Endothelial cell of umbilical vein (primary cell): Measurements from ENCODE around the gene PRPF8. TPM values are rescaled to one million over a fixed set of nuclear protein-coding genes. Genes with fewer than 3 reads are reported as not detected.

Experiments
- BruUV-seq: library from RNA; stranded (reverse); fragments of 400-500 nt; replicated peaks from 2 replicates; lab custom pipeline; 2021; lab: Mats Ljungman, UMichigan
- CTCF ChIA-PET: fragments of 300-600, 350-600 bp; sonication (Branson Sonifier 250); formaldehyde crosslinking; loops from one replicate; lab custom pipeline; 2021; ENCODE audit warnings: antibody characterized with exemption, inconsistent platforms; lab: Charles Lee
- POLR2A ChIA-PET: fragments of 300-600, 350-600 bp; sonication (Branson Sonifier 250); formaldehyde crosslinking; loops from one replicate; lab custom pipeline; 2021; ENCODE audit warnings: antibody characterized with exemption, inconsistent platforms; lab: Charles Lee
- DNase-seq: peaks from one replicate; pipeline ENCODE4 v3.0.0-alpha.2; 2011; ENCODE audit warnings: low read depth, low spot score
- FAIRE-seq: peaks from 2 replicates; lab custom pipeline; 2011; peaks lifted over from hg19 to GRCh38; lab: Jason Lieb, UNC
- H2AFZ ChIP-seq: 2 replicates; pipeline ENCODE4 v1.6.0; 2012; ENCODE audit warnings: low read depth, low read length, control low read depth, inconsistent platforms
- H3K27ac ChIP-seq: 2 replicates; pipeline ENCODE4 v1.5.1; 2011; ENCODE audit warnings: low read depth, mild to moderate bottlenecking, control low read depth, low read length, moderate library complexity; ENCODE audit not compliant: insufficient read depth
- H3K27me3 ChIP-seq, 2 experiments: 2 replicates each; pipeline versions ENCODE4 v1.6.0 to v1.6.1; 2011; ENCODE audit warnings: low read length in 2 of 2, mixed read lengths in 1 of 2; ENCODE audit not compliant: control insufficient read depth in 2 of 2, insufficient read depth in 2 of 2
- H3K36me3 ChIP-seq, 2 experiments: 2 replicates in 1 of 2; 3 replicates in 1 of 2; pipeline ENCODE4 v1.5.1; 2011; ENCODE audit warnings: low read length in 2 of 2, mild to moderate bottlenecking in 1 of 2, moderate library complexity in 1 of 2; ENCODE audit not compliant: control insufficient read depth in 2 of 2, insufficient read depth in 2 of 2; ENCODE audit errors: extremely low read depth in 1 of 2
- H3K4me1 ChIP-seq: 3 replicates; pipeline ENCODE4 v1.5.1; 2011; ENCODE audit warnings: mild to moderate bottlenecking, low read length; ENCODE audit not compliant: control insufficient read depth, insufficient read depth; ENCODE audit errors: extremely low read depth
- H3K4me2 ChIP-seq: 2 replicates; pipeline ENCODE4 v1.6.1; 2011; ENCODE audit warnings: low read length, control low read depth, mixed read lengths; ENCODE audit not compliant: insufficient read depth
- H3K4me3 ChIP-seq, 3 experiments: fragments of 200-600 bp in 1 of 3; sonication (generic), shearing (Covaris generic) in 1 of 3; replicated peaks in 1 of 3; 2 replicates each; pipeline ENCODE4 v1.5.1; 2011 to 2016; ENCODE audit warnings: control low read depth in 3 of 3, low read length in 3 of 3, mild to moderate bottlenecking in 2 of 3, inconsistent platforms in 1 of 3, low read depth in 1 of 3, moderate library complexity in 1 of 3; ENCODE audit not compliant: insufficient read depth in 1 of 3
- H3K79me2 ChIP-seq: 2 replicates; pipeline ENCODE4 v1.6.0; 2012; ENCODE audit warnings: low read length, inconsistent platforms; ENCODE audit not compliant: control insufficient read depth, insufficient read depth
- H3K9ac ChIP-seq: replicated peaks from 2 replicates; pipeline ENCODE3; 2011; ENCODE audit warnings: low read length, control low read depth; ENCODE audit not compliant: insufficient read depth; ENCODE audit errors: extremely low read depth
- H3K9me1 ChIP-seq: replicated peaks from 3 replicates; pipeline ENCODE4 v1.6.0; 2011; ENCODE audit warnings: mild to moderate bottlenecking, low read length; ENCODE audit not compliant: control insufficient read depth, insufficient read depth; ENCODE audit errors: extremely low read depth
- H3K9me3 ChIP-seq: replicated peaks from 2 replicates; pipeline ENCODE4 v1.5.1; 2012; ENCODE audit warnings: low read length, inconsistent platforms; ENCODE audit not compliant: control insufficient read depth, insufficient read depth
- H4K20me1 ChIP-seq: replicated peaks from 2 replicates; pipeline ENCODE3; 2011; ENCODE audit warnings: mild to moderate bottlenecking, low read length; ENCODE audit not compliant: control insufficient read depth, insufficient read depth; ENCODE audit errors: extremely low read depth
- EZH2 ChIP-seq: IDR thresholded peaks from 2 replicates; pipeline ENCODE4 v1.6.1; 2012; ENCODE audit warnings: borderline replicate concordance, low read depth, mild to moderate bottlenecking, moderate library complexity, low read length, inconsistent platforms; ENCODE audit not compliant: severe bottlenecking
- FOS ChIP-seq: IDR thresholded peaks from 2 replicates; pipeline ENCODE4 v1.6.1; 2011; ENCODE audit warnings: mild to moderate bottlenecking, low read length, moderate library complexity, borderline replicate concordance; ENCODE audit not compliant: insufficient read depth
- GATA2 ChIP-seq: IDR thresholded peaks from 2 replicates; pipeline ENCODE4 v1.7.0; 2011; ENCODE audit warnings: low read depth, mild to moderate bottlenecking, moderate library complexity, mixed read lengths, low read length; ENCODE audit not compliant: insufficient read length, insufficient read depth
- JUN ChIP-seq: IDR thresholded peaks from 2 replicates; pipeline ENCODE4 v1.6.1; 2011; ENCODE audit warnings: borderline replicate concordance, low read depth; ENCODE audit not compliant: insufficient read length, insufficient read depth
- MYC ChIP-seq: IDR thresholded peaks from one replicate; pipeline ENCODE4 v1.6.1; 2011; ENCODE audit warnings: mild to moderate bottlenecking, low read depth, low read length
- POLR2A ChIP-seq: IDR thresholded peaks from 2 replicates; pipeline ENCODE4 v1.6.1; 2012; ENCODE audit warnings: low read depth, mild to moderate bottlenecking, control low read depth, low read length
- POLR2AphosphoS5 ChIP-seq: IDR thresholded peaks from 2 replicates; pipeline ENCODE4 v1.6.1; 2012; ENCODE audit warnings: low read depth, mild to moderate bottlenecking, control low read depth, low read length, moderate library complexity; ENCODE audit not compliant: insufficient read depth
- dilution Hi-C: fragments of 300-500 bp; cut with MboI; formaldehyde crosslinking; loops from one replicate; pipeline ENCODE4 v1.15.0; 2019; ENCODE audit warnings: low sequenced_read_pairs; ENCODE audit not compliant: extremely low pct_ligation_motif_present
- intact Hi-C: fragments of 100-400 bp; cut with micrococcal nuclease; formaldehyde crosslinking; loops from one replicate; pipeline ENCODE4 v1.10.0; 2022
- polyA plus RNA-seq, 4 experiments: library from polyadenylated mRNA; depleted of rRNA in 3 of 4; stranded (reverse) in 3 of 4; unstranded in 1 of 4; fragments of >200 nt; gene quantifications; 2 replicates each; pipeline versions ENCODE4 v1.2.1 to v1.2.3, GENCODE V29; 2011 to 2012; ENCODE audit warnings: missing spikeins in 1 of 4
- total RNA-seq: library from RNA; stranded (reverse); gene quantifications from 2 replicates; pipeline ENCODE4 v1.2.3, GENCODE V29; 2021
- TF ChIP-seq, protein P1 (sequence below): IDR thresholded peaks from 2 replicates; pipeline ENCODE4 v1.6.1; 2011; ENCODE audit not compliant: insufficient read depth, insufficient read length
- TF ChIP-seq, protein P2 (sequence below), 2 donors: IDR thresholded peaks; 1 replicate in 1 of 2; 2 replicates in 1 of 2; pipeline ENCODE4 v1.5.1; 2011; ENCODE audit warnings: low read length in 2 of 2, mild to moderate bottlenecking in 2 of 2, moderate library complexity in 2 of 2, control low read depth in 1 of 2, inconsistent platforms in 1 of 2, low read depth in 1 of 2; ENCODE audit not compliant: insufficient read depth in 1 of 2; ENCODE audit errors: extremely low read depth in 1 of 2

The PRPF8 gene
- total and polyA plus RNA-seq, 2 donors (not counting 3 experiments of a cell fraction or from before 2014, with no cell fraction given): 215 to 301 TPM

GRCh38 chr17:1658100-1658499 lies 26.6 kb downstream of the PRPF8 start:
- no TSS peak for BruUV-seq
- no peaks in the 10 kb centered on the region for H3K9me1 ChIP-seq
- peaks cover 55 to 67% of the 10 kb centered on the region in 2 experiments for H3K36me3 ChIP-seq
- no peak overlapping the region for H3K9ac ChIP-seq
- no peaks in the 10 kb centered on the region for H4K20me1 ChIP-seq
- H2AFZ ChIP-seq: no peak overlapping the region
- no peaks in the 10 kb centered on the region for H3K27me3 ChIP-seq
- H3K79me2 ChIP-seq: no peaks in the 10 kb centered on the region
- intact Hi-C loops (no loop called here), dilution Hi-C loops (no loop called here)
- H3K27ac ChIP-seq: no peak overlapping the region
- H3K4me3 ChIP-seq: no peak overlapping the region
- FAIRE-seq (no peak), DNase-seq (no peak)
- no peaks in the 10 kb centered on the region for H3K9me3 ChIP-seq
- TF ChIP-seq JUN (no peak), POLR2AphosphoS5 (no peak), MYC (no peak), FOS (no peak), GATA2 (no peak), POLR2A (no peak), EZH2 (no peak)
- TF ChIP-seq, protein P1, sequence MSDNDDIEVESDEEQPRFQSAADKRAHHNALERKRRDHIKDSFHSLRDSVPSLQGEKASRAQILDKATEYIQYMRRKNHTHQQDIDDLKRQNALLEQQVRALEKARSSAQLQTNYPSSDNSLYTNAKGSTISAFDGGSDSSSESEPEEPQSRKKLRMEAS: no peak
- TF ChIP-seq, protein P2, sequence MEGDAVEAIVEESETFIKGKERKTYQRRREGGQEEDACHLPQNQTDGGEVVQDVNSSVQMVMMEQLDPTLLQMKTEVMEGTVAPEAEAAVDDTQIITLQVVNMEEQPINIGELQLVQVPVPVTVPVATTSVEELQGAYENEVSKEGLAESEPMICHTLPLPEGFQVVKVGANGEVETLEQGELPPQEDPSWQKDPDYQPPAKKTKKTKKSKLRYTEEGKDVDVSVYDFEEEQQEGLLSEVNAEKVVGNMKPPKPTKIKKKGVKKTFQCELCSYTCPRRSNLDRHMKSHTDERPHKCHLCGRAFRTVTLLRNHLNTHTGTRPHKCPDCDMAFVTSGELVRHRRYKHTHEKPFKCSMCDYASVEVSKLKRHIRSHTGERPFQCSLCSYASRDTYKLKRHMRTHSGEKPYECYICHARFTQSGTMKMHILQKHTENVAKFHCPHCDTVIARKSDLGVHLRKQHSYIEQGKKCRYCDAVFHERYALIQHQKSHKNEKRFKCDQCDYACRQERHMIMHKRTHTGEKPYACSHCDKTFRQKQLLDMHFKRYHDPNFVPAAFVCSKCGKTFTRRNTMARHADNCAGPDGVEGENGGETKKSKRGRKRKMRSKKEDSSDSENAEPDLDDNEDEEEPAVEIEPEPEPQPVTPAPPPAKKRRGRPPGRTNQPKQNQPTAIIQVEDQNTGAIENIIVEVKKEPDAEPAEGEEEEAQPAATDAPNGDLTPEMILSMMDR (IDR thresholded peaks at IDR 0.05; ENCODE audit: extremely low read depth in 1 of 2, insufficient read depth in 1 of 2, low read depth in 1 of 2, low read length in 2 of 2): no peak
- ChIA-PET CTCF (interaction anchor here (1.2 to 3.9 kb wide), 2 partner anchors 11 to 15 kb away, joined by 4 to 23 read pairs; no protein-coding TSS in a partner anchor), POLR2A (no interaction called here)
- H3K4me2 ChIP-seq: no peak overlapping the region
- no peaks in the 10 kb centered on the region for H3K4me1 ChIP-seq
